Small intestine (tissue), 7 donors: ENCODE results near the gene TNFSF15. TPM values are rescaled to one million over a fixed set of nuclear protein-coding genes. Genes with fewer than 3 reads are reported as not detected.

ENCODE experiments used
- DNase-seq, 2 donors: peaks; one replicate each; pipeline versions ENCODE4 v3.0.0 to v3.0.0-alpha.2; 2013
- FAIRE-seq: peaks from 2 replicates; lab custom pipeline; 2012; peaks lifted over from hg19 to GRCh38; lab: Jason Lieb, UNC
- H3K27ac ChIP-seq, 3 donors: one replicate each; pipeline ENCODE4 v1.5.1; 2013; ENCODE audit warnings: low read length in 2 of 3, mild to moderate bottlenecking in 2 of 3, control low read depth in 1 of 3, inconsistent platforms in 1 of 3, low read depth in 1 of 3, moderate library complexity in 1 of 3
- H3K27me3 ChIP-seq, 3 donors: one replicate each; pipeline ENCODE4 v1.6.1; 2013; ENCODE audit warnings: low read length in 3 of 3, inconsistent platforms in 1 of 3; ENCODE audit not compliant: control insufficient read depth in 3 of 3, insufficient read depth in 3 of 3
- H3K36me3 ChIP-seq, 3 donors: one replicate each; pipeline ENCODE4 v1.6.1; 2013; ENCODE audit warnings: low read length in 3 of 3, inconsistent platforms in 1 of 3, low read depth in 1 of 3, mild to moderate bottlenecking in 1 of 3, moderate library complexity in 1 of 3; ENCODE audit not compliant: control insufficient read depth in 3 of 3, insufficient read depth in 2 of 3
- H3K4me1 ChIP-seq, 3 donors: one replicate each; pipeline ENCODE4 v1.6.1; 2013; ENCODE audit warnings: low read length in 2 of 3, inconsistent platforms in 1 of 3, low read depth in 1 of 3, mild to moderate bottlenecking in 1 of 3, moderate library complexity in 1 of 3; ENCODE audit not compliant: control insufficient read depth in 3 of 3, insufficient read depth in 2 of 3
- H3K4me3 ChIP-seq, 3 donors: one replicate each; pipeline ENCODE4 v1.5.1; 2013; ENCODE audit warnings: low read length in 3 of 3, control low read depth in 1 of 3, inconsistent platforms in 1 of 3, low read depth in 1 of 3, mild to moderate bottlenecking in 1 of 3, moderate library complexity in 1 of 3
- H3K9me3 ChIP-seq, 2 donors: one replicate each; pipeline ENCODE4 v1.6.1; 2013; ENCODE audit warnings: low read depth in 1 of 2, low read length in 1 of 2; ENCODE audit not compliant: control insufficient read depth in 2 of 2, insufficient read depth in 1 of 2
- WGBS, 3 donors: extraction: QIAGEN DNeasy Blood & Tissue Kit; methylation state at CpG; one replicate each; pipeline ENCODE4 v1.1.7; 2013; 5-methylcytosine and 5-hydroxymethylcytosine counted together
- polyA plus RNA-seq, 4 donors: library from polyadenylated mRNA; stranded (reverse) in 3 of 4; unstranded in 1 of 4; fragments of 200-250 nt in 3 of 4; fragments of 120-200 nt in 1 of 4; gene quantifications; one replicate each; pipeline versions ENCODE4 v1.2.1 to v1.2.3, GENCODE V29; 2013
- donor health status: healthy with polysubstance abuse.
- donor health status: control.
- donor health status: control.
- donor health status: Bipolar disorder and iron deficiency.
- donor health status: healthy.

Gene TNFSF15
- polyA plus RNA-seq, 4 donors, result 0.79 to 13.2 (median 8.9) TPM

- Histone ChIP-seq H3K27me3 (no peaks in the 10 kb centered on the region), H3K4me1 (peaks cover 0 to 9% (median 0%) of the 10 kb centered on the region in 3 donors), H3K4me3 (no peak overlapping the region), H3K9me3 (peaks cover 0 to 6% of the 10 kb centered on the region in 2 donors), H3K36me3 (no peaks in the 10 kb centered on the region), H3K27ac (no peak overlapping the region)
- 82 to 93% (median 88%) methylated on average over 4 of the region's 4 CpGs for WGBS, 3 donors
- FAIRE-seq (no peak), DNase-seq (no peak)
Measured at GRCh38 chr9:114763220-114763619, 42.6 kb downstream of the TNFSF15 start.

GRCh38 chr9:114761523-114761922 is 44.3 kb downstream of the TNFSF15 start:
- no peaks in the 10 kb centered on the region for H3K4me1 ChIP-seq
- DNase-seq (no peak), FAIRE-seq (no peak)
- 91 to 96% (median 92%) methylated on average over 2 of the region's 2 CpGs for WGBS, 3 donors
- no peak overlapping the region for H3K4me3 ChIP-seq
- H3K36me3 ChIP-seq, result no peaks in the 10 kb centered on the region
- peaks cover 0 to 6% of the 10 kb centered on the region in 2 donors for H3K9me3 ChIP-seq
- no peaks in the 10 kb centered on the region for H3K27me3 ChIP-seq
- no peak overlapping the region for H3K27ac ChIP-seq

GRCh38 chr9:114759512-114760341 is 46.1 kb downstream of the TNFSF15 start:
- Histone ChIP-seq H3K4me1 (no peaks in the 10 kb centered on the region), H3K9me3 (peaks cover 0 to 6% of the 10 kb centered on the region in 2 donors), H3K27me3 (no peaks in the 10 kb centered on the region), H3K36me3 (no peaks in the 10 kb centered on the region), H3K27ac (no peak overlapping the region), H3K4me3 (no peak overlapping the region)
- FAIRE-seq (no peak), DNase-seq (no peak)
- 89 to 92% (median 90%) methylated on average over 7 of the region's 7 CpGs for WGBS, 3 donors

GRCh38 chr9:114757984-114758383 is 47.9 kb downstream of the TNFSF15 start:
- peaks cover 0 to 5% of the 10 kb centered on the region in 2 donors for H3K9me3 ChIP-seq
- H3K27me3 ChIP-seq, result no peaks in the 10 kb centered on the region
- FAIRE-seq, result no peak
- 68 to 77% (median 76%) methylated on average over 9 of the region's 9 CpGs for WGBS, 3 donors
- no peaks in the 10 kb centered on the region for H3K4me1 ChIP-seq
- H3K36me3 ChIP-seq, result no peaks in the 10 kb centered on the region
- no peak overlapping the region for H3K27ac ChIP-seq
- no peak for DNase-seq
- no peak overlapping the region for H3K4me3 ChIP-seq

GRCh38 chr9:114757395-114757794 is 48.4 kb downstream of the TNFSF15 start:
- no peaks in the 10 kb centered on the region for H3K4me1 ChIP-seq
- no peaks in the 10 kb centered on the region for H3K9me3 ChIP-seq
- 84 to 97% (median 94%) methylated on average over 2 of the region's 2 CpGs for WGBS, 3 donors
- no peak overlapping the region for H3K27ac ChIP-seq
- no peak overlapping the region for H3K4me3 ChIP-seq
- H3K27me3 ChIP-seq, result no peaks in the 10 kb centered on the region
- H3K36me3 ChIP-seq, result no peaks in the 10 kb centered on the region
- no peak for DNase-seq
- FAIRE-seq, result no peak

- H3K9me3 ChIP-seq, result no peaks in the 10 kb centered on the region
Measured at GRCh38 chr9:114756920-114757319, 48.9 kb downstream of the TNFSF15 start.

GRCh38 chr9:114754581-114754980 is 51.3 kb downstream of the TNFSF15 start:
- H3K4me1 ChIP-seq, result no peaks in the 10 kb centered on the region
- WGBS, 3 donors, result 69 to 80% (median 72%) methylated on average over 3 of the region's 3 CpGs
- no peaks in the 10 kb centered on the region for H3K36me3 ChIP-seq
- FAIRE-seq, result no peak
- H3K27me3 ChIP-seq, result no peaks in the 10 kb centered on the region
- H3K9me3 ChIP-seq, result no peaks in the 10 kb centered on the region
- H3K4me3 ChIP-seq, result no peak overlapping the region
- no peak for DNase-seq
- H3K27ac ChIP-seq, result no peak overlapping the region

More at GRCh38 chr9:114756920-114757319, 48.9 kb downstream of the TNFSF15 start:
- DNase-seq (no peak), FAIRE-seq (no peak)
- no peaks in the 10 kb centered on the region for H3K36me3 ChIP-seq
- no peak overlapping the region for H3K4me3 ChIP-seq
- no peaks in the 10 kb centered on the region for H3K4me1 ChIP-seq
- H3K27ac ChIP-seq, result no peak overlapping the region
- H3K27me3 ChIP-seq, result no peaks in the 10 kb centered on the region

- 44 to 52% (median 51%) methylated on average over 2 of the region's 2 CpGs for WGBS, 3 donors
- Histone ChIP-seq H3K27ac (no peak overlapping the region), H3K27me3 (no peaks in the 10 kb centered on the region), H3K4me1 (no peaks in the 10 kb centered on the region), H3K9me3 (no peaks in the 10 kb centered on the region), H3K36me3 (no peaks in the 10 kb centered on the region), H3K4me3 (no peak overlapping the region)
- DNase-seq (no peak), FAIRE-seq (no peak)
Measured at GRCh38 chr9:114746591-114747346, 59.1 kb downstream of the TNFSF15 start.
